GM19372 (cell line): ENCODE measurements around the gene RHEB.
"Not testable (repeated sequence)": the region's sequence is repeated elsewhere in the genome, so short reads cannot be mapped to it uniquely, and the experiment has no call there.

Experiments used
- ATAC-seq: cut with Tn5 transposase; IDR thresholded peaks from one replicate; pipeline ENCODE4 v1.9.1; 2021; ENCODE audit warnings: mild to moderate bottlenecking, low read depth, moderate library complexity; ENCODE audit not compliant: unreplicated experiment

Gene RHEB

DNA sequence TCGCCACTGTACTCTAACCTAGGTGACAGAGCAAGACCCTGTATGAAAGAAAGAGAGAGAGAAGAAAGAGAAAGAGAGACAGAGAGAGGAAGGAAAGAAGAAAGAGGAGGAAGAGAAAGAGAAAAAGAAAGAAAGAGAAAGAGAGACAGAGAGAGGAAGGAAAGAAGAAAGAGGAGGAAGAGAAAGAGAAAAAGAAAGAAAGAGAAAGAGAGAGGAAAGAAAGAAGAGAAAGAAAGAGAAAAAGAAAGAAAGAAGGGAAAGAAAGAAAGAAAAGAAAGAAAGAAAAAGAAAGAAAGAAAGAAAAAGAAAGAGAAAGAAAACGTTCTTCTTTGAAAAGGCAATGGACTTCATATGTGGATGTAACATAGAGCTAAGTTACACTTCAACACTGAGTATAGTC is 16.5 kb upstream of the RHEB start:
- not testable (repeated sequence) for ATAC-seq

DNA sequence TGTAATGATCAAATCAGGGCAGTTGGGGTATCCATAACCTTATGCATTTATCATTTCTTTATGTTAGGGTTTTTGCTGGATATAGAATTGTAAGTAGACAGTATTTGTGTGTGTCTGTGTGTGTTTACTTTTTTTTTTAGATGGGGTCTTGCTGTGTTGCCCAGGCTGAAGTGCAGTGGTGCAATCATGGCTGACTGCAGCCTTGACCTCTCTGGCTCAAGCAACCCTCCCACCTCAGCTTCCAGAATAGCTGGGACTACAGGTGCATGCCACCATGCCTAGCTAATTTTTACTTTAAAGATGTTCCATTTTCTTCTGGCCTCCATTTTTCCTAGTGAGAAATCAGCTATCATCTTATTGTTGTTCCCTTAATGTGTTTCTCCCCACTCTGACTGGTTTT is 10.1 kb upstream of the RHEB start:
- ATAC-seq = no peak

DNA sequence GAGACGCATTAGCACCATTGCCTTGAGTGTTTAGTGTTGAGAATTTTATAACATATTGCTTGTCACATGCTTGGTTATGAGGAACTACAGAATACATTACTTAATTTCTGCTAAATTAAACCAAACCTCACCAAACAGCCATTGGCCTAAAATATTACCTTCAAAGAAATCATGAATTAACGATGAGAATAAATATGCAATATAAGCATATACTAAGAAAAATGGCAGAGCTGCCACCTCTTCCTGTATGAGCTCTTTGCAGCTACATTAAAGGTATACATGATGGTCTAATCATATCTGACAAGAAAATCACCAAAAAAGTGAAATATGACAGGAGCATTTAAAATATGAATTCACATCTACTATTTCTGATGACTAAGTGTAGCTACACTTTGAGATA is 5.2 kb upstream of the RHEB start:
- no peak for ATAC-seq

DNA sequence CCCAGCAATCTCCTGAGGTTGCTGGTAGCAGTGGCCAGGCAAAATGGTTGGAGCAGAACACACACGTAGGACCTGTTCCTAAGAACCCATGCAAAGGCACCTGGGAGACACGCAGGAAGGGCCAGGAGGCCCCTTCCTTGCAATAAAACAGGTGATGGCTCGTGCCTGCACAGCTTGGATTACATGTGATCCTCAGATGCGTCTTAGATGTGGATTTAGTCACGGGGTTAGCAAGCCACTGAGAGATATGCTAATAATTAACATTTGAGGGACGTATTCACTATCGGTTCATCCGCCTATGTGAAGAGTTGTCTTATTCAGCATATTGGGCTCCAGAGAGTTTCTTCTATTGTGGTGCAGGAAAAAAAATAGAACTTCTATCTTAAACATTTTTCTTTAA is 4.6 kb upstream of the RHEB start:
- no peak for ATAC-seq

DNA sequence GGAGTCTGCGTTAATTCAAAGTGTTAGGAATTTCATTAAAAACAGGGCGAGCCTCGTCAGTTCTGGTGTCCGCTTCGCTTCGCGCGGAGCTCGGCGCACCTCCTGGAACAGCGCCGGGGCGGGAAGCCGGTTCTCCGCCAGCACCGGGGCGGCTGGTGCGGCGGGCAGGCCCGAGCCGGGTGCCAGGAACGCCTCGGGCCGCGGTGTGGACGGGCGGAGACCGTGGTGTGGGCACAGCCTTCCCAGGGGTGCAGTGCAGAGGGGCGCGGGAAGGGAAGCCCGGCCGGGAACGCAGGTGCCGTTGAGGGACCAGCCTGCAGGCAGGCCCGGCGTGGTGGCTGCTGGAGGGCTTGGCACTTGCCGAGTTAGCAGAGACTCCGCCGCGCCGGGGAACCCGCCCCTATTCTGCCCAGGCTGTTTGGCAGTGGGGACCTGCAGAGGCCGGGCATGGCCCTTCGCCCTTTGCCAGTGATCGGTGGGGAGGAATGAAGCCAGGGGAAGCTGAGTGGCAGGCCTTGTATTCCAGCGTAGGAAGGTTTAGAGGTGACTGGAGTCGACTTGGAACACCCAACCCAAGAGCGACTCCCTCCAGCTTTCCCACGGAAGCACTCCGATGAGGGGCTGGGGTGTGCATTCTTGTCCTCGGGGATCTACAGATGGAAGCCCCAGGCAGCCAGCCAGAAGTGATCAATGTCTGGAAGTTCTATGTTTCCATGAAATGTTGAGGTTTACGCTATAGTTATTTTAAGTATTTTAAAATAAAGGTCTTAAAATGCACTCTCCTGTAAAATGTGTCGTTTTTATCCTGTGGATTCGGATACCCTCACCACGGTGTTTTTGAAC is 945 bp upstream of the RHEB start:
- peak; percentile 1 for ATAC-seq

DNA sequence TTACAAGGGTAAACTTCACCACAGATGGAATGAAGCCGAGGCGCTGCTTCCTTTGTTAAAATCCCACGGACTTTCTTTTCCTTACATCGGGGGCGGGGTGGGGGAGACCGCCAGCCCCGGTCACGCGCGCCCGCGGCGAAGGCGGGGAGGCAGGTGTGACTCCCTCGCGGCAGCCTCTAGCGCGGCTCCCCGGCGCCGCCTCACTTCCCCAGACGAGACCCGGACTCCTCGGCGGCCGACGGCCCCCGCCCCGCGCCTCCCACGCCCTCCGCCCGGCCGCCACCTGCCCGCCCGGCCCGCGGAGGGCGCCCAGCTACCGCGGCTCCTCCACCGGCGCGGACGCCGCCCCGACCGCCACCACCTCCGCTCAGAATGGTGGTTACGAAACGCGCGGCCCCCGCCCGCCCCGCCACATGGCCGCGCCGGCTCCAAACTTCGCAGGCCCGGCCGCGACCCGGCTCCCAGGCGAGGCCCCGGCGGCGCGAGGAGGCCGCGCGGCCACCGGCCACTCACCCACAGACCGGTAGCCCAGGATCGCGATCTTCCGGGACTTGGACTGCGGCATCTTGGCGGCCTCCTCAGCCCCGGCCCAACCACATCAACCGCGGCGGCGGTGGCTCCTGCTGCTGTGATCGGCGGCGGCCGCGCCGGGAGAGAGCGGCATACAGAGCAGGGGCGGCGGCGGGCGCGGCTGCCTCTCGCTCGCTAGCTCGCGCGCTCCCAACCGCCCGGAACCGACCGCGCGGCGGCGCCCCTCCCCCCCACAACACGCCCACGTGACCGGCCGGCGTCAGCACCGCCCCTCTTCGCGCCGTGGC is 539 bp downstream of the RHEB start:
- peak; percentile 50 for ATAC-seq

DNA sequence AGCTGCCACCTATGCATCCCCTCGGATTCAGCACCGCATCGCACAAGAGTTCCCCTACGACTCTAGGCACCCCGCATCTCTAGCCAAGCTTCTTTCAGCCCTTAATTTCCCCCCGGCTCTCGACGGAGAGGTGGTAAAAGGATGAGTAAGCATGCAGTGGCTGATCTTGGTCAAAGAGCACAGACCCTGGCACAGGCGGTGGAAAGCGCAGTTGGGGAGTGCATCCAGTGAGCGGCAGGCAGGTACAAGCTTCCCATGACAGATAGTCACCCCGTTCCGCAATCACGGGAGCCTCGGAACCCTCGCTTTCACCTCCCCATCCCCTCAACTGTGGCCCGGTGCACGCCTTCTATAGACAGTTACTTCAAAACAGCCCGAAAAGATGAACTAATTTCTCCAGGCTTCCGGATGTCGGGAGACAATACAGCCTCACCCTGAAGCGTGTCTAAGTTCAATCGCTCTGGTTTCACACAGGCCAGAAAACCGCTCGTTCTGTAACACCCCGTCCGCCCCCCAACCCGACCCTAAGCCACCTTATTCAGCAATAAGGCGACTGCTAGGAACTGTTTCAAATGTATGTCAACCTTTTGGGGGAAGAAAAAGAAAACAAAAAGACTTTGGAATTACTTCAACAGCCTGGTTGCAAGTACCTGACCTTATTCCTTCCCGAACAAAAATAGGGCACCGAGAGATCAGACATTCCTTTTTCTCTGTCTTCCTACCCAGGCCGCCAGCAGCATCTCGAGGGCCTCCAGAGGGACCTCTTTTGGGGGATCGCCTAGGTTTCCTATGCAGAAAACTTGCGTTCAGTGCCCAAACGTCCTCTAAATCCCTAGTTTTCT is 1.4 kb downstream of the RHEB start:
- no peak for ATAC-seq

DNA sequence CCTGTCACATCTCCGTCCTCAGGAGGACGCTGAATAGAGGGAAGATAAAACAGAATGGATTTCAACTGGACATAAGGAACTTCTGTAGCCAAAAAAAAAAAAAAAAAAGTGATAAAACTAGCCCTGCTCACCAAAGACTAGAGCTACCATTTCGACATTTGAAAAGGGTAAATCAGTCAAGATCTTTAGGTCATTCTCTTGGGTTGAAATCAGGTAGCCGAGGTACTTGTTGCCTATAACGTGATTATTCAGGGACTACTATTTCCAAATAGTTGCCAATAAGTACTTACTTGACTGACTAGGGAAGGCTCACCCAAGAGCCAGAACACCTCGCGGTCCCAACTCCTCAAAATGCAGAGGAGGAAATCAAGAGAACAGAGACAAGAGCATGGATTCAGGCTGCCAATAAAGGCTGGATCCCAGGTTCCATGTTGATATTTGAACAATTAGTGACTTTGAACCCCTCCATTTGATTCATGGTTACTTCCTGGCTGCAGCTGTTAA is 2.0 kb downstream of the RHEB start:
- no peak for ATAC-seq

DNA sequence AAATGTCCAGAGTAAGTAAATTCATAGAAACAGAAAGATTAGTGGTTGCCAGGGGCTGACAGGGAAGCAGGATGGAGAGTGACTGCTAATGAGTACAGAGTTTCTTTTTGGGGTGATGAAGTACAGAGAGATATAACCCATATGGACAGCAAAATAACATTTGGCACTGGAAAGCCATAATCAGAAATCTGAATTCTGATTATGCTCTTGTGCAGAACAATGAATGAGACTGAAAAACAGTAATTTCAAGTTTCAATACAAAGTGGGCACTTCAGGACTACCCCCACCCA is 4.5 kb downstream of the RHEB start:
- no peak for ATAC-seq

DNA sequence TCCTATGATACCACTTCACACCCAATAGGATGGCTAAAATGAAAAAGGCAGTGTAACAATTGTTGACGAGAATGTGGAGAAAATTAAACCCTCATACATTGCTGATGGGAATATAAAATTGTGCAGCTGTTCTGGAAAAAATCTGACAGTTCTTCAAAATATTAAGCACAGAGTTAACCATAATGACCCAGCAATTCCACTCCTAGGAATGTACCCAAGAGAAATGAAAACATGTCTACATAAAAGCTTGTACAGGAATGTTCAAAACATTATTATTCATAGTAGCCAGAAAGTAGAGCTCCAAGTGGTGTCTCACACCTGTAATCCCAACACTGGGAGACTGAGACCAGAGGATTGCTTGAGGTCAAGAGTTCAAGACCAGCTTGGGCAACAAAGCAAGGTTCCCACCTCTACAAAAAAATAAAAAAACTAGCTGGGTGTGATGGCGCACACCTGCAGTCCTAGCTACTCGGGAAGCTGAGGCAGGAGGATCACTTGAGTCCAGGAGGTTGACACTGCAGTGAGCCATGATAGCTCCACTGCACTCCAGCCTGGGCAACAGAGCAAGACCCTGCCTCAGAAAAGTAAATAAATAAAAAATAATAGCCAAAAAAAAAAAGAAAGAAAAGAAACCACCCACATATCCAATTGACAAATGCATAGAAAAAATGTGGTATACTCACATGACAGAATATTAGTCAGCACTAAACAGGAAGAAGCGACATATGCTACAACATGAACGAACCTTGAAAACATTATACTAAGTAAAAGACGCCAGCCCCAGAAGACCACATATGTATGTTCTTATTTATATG is 5.0 kb downstream of the RHEB start:
- ATAC-seq = no peak

DNA sequence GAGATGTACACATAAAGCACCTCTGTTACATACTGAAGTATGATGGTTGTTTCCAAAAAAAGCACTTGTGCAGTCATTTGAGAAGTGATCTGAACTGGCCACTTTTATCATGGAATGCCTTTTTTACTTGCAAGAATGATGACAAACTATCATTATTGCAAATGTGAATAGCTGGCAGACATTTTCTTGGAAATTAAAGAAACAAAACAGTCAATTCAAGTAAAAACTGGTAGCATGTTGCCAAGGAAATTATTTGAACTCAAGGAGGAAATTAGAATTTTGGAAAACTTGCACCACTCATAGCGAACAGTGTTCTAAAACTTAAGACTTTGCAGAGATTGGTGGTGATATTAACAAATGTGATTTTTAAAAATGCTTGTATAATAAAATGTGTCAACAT is 6.6 kb downstream of the RHEB start:
- no peak for ATAC-seq

DNA sequence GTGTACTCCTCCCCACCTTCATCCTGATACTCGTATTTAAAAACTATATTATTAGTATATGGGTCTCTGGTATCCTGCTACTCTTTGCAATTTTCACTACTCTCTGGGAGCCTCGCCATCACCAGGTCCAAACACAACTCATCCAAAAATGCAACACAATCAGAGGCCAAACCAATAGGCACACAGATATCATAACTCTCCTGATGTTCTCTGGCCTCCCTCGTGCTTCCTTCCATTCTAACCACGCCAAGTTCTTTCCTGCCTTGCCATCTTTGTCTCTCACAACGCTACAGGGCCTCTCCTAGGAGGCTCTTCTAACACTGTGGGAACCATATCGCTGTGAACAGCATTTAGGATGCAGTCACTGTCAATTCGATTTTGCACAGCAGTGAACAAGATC is 7.3 kb downstream of the RHEB start:
- ATAC-seq = no peak

DNA sequence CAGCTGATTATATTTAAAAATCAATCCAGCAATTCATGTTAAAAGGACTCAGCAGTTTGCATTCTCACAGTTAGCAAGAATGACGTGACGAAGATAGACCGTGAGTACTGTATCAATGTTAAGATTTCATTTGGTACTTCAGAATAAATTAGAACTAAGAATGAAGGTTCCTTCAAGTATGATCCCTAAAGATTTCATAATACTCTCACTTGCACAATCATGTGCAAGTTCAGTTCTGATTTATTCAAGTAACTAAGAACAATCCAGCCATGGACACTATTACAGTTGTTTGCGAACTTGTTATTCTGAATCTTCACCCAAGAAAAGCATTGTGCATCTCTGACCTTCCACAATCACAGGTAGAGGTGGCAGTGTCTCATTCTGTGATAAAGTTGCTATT is 7.7 kb downstream of the RHEB start:
- no peak for ATAC-seq

DNA sequence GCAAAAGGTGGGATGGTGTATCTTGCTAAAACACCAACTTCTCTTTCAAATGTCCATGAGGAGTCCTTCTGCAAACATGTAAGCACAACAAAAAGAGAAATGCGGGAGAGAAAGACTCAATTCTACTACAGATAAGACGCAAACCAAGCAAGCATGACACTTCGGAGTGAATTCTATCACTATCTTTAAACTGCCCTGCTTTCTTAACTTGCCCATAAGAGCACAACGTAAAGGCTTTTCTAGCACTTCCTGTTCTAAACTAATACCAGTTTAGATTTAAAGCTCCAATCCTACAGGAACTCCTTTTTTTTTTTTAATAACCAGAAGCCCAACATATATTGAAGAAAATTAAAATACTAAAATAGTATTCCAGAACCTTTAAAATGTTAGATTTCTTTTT is 8.4 kb downstream of the RHEB start:
- no peak for ATAC-seq

DNA sequence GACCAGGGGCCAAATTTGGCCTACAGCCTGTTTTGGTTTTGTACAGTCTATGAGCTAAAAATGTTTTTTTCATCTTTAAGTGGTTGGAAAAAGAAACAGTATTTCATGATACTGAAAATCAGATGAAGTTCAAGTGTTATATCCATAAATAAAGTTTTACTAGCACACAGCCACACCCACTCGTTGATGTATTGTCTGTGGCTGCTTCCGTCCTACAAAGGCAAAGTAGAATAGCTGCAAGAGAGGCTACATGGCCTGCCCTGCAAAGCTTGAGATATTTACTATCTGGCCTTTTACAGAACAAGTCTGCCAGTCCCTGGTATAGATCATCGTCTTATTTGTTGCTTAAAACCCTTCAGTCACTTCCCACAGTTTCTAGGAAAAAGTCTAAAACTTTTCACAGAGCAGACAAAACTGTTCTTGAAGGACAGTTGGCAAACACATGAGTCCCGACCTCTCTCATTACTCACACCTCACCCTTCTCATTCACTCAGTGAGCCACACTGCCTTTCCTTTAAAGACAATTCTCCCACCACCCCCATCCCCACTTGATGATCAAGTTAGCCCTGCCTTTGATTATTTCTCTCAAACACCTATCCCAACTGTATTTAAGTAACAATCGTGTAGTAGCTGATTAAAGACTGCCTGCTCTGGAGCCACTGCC is 9.9 kb downstream of the RHEB start:
- no peak for ATAC-seq

DNA sequence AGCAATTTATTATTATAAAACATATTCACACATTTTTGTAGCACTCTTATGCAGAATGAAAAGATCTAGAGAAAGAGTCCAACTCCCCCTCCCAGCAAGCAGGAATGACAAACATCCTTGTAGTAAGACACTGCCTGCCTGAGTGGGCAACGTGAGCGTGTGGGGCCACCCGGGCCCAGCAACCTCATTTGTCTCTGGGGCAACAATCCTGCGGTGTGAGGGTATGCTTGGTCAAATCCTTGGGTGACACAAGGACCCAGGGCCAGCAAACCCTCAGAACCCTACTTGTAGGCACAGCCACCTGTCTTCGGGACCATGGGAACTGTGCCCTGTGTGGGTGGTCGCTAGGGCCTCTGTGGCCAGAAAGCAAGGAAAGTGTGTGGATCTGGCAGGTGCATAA is 10.7 kb downstream of the RHEB start:
- ATAC-seq = no peak

DNA sequence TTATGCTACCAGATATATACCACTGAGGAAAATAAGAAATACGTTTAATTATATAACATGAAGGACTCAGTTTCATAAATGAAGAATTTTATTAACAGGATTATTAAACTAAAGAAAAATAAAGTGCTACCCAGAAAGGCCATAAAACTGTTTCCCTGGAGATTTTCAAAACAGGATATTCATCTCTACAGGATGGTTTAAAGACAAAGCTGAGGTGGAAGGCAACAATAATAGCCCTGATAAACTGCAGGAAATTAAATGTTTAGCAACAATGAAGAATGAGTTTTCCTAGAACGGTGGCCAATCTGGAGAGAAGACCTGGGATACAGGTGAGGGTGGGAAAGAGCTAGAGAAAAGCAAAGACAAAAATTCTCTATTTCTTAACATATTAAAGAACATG is 11.9 kb downstream of the RHEB start:
- ATAC-seq = no peak

DNA sequence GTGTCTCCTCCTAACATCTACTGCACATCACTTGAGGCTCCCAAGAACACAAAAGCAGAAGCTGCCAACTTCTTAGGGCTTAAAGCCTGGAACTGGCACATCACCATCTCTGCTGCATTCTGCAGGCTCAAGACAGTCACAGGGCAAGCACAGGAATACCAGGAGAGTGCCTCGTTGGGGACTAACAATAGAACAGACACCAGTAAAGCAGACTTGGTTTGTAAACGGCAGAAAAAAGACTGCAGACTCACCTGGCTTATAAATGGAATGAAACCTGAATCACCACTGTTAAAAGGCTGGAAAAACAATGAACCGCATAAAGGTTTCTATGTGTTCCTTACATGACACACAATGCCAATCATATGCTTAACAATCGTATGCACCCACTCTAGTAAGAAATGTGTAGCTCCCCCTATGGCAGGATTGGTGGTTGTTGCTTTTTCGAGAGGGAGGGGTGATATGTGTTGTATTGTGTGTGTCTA is 12.8 kb downstream of the RHEB start:
- ATAC-seq = no peak

DNA sequence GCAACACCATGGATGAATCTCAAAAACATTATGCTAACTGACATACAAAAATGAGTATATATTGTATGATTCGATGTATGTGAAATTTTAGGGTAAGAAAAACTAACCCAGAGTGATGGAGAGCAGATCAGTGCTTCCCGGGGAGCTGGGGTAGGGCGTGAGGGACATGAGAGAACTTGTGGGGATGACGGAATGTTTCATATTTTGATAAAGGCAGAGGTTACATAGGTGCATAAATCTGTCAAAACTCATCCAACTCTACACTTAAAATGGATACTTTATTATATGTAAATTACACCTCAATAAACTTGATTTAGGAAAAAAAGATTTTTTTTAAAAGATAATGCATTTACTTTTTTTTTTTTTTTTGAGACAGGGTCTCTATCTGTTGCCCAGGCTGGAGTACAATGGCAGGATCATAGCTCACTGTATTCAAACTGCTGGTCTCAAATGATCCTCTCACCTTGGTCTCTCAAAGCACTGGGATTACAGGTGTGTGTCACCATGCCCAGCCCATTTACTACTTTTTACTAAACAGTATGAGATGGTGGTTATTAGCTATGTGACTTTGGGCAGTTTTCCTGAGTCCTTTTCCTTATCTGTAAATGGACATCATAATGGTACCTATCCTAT is 13.7 kb downstream of the RHEB start:
- ATAC-seq = no peak
